PC-3 (cell line): Measurements from ENCODE around the gene ZNF778. TPM values are rescaled to one million over a fixed set of nuclear protein-coding genes. Genes with fewer than 3 reads are reported as not detected.

Source experiments
- ATAC-seq: fragments of 200-7000 bp; cut with Tn5 transposase; 2 replicates; pipeline ENCODE4 v1.9.1; 2020; ENCODE audit warnings: mild to moderate bottlenecking, moderate library complexity
- BruUV-seq: library from RNA; stranded (reverse); fragments of 400-500 nt; replicated peaks from 2 replicates; lab custom pipeline; 2021; lab: Mats Ljungman, UMichigan
- CTCF ChIA-PET: fragments of 300-600 bp; sonication (Branson Sonifier 250); formaldehyde crosslinking; loops from one replicate; lab custom pipeline; 2022; ENCODE audit warnings: antibody characterized with exemption; lab: Charles Lee
- POLR2A ChIA-PET: fragments of 300-600 bp; sonication (Branson Sonifier 250); formaldehyde crosslinking; loops from one replicate; lab custom pipeline; 2022; ENCODE audit warnings: antibody characterized with exemption; ENCODE audit not compliant: unreplicated experiment; lab: Charles Lee
- DNase-seq: peaks from one replicate; pipeline ENCODE4 v3.0.0-alpha.2; 2015
- H2AFZ ChIP-seq: fragments of 300-600 bp; sonication (generic); 2 replicates; pipeline ENCODE4 v1.6.0; 2016; ENCODE audit warnings: antibody characterized with exemption, low read length
- H3F3A ChIP-seq: fragments of 300-600 bp; sonication (generic); one replicate; pipeline ENCODE4 v1.6.0; 2017; ENCODE audit warnings: antibody characterized with exemption, low read length, control low read depth, mild to moderate bottlenecking; ENCODE audit not compliant: unreplicated experiment
- H3K27ac ChIP-seq: fragments of 300-600 bp; sonication (generic); 2 replicates; pipeline ENCODE4 v1.5.1; 2016; ENCODE audit warnings: mild to moderate bottlenecking, low read length
- H3K27me3 ChIP-seq: fragments of 300-600 bp; sonication (generic); 2 replicates; pipeline ENCODE4 v1.6.1; 2016; ENCODE audit warnings: low read length, mixed read lengths
- H3K36me3 ChIP-seq: fragments of 300-600 bp; sonication (generic); 2 replicates; pipeline ENCODE4 v1.6.1; 2016; ENCODE audit warnings: low read depth, mixed run types, low read length, mixed read lengths
- H3K4me1 ChIP-seq: fragments of 300-600 bp; sonication (generic); 2 replicates; pipeline ENCODE4 v1.5.1; 2016; ENCODE audit warnings: low read length; ENCODE audit not compliant: insufficient read depth
- H3K4me2 ChIP-seq: fragments of 300-600 bp; sonication (generic); 2 replicates; pipeline ENCODE4 v1.6.0; 2016; ENCODE audit warnings: low read length
- H3K4me3 ChIP-seq: fragments of 300-600 bp; sonication (generic); 2 replicates; pipeline ENCODE4 v1.5.1; 2016; ENCODE audit warnings: mild to moderate bottlenecking, low read length, mixed read lengths
- H3K79me2 ChIP-seq: fragments of 300-600 bp; sonication (generic); 2 replicates; pipeline ENCODE4 v1.6.1; 2017; ENCODE audit warnings: low read length, mixed read lengths
- H3K9ac ChIP-seq: fragments of 300-600 bp; sonication (generic); 2 replicates; pipeline ENCODE4 v1.6.0; 2016; ENCODE audit warnings: mild to moderate bottlenecking, low read length
- H3K9me2 ChIP-seq: fragments of 300-600 bp; sonication (generic); replicated peaks from 2 replicates; pipeline ENCODE4 v1.6.1; 2016; ENCODE audit warnings: mixed run types, low read length, mixed read lengths
- H3K9me3 ChIP-seq: fragments of 300-600 bp; sonication (generic); 2 replicates; pipeline ENCODE4 v1.6.1; 2016; ENCODE audit warnings: low read length, mixed read lengths
- H4K20me1 ChIP-seq: fragments of 300-600 bp; sonication (generic); 2 replicates; pipeline ENCODE4 v1.6.1; 2016; ENCODE audit warnings: low read length, mixed read lengths
- CTCF ChIP-seq: fragments of 300-600 bp; sonication (generic); conservative IDR thresholded peaks from 2 replicates; pipeline ENCODE4 v1.5.1; 2017; ENCODE audit warnings: antibody characterized with exemption, low read depth, mild to moderate bottlenecking, low read length
- EZH2 ChIP-seq: fragments of 300-600 bp; sonication (generic); IDR thresholded peaks from one replicate; pipeline ENCODE4 v1.6.1; 2017; ENCODE audit warnings: antibody characterized with exemption, mild to moderate bottlenecking, low read length; ENCODE audit not compliant: unreplicated experiment
- EZH2phosphoT487 ChIP-seq: fragments of 300-600 bp; sonication (generic); IDR thresholded peaks from 2 replicates; pipeline ENCODE4 v1.6.1; 2018; ENCODE audit warnings: mild to moderate bottlenecking, antibody characterized with exemption, low read length, borderline replicate concordance
- intact Hi-C: fragments of 100-400 bp; cut with micrococcal nuclease; formaldehyde crosslinking; loops from 2 replicates; pipeline ENCODE4 v1.9.0; 2023
- total RNA-seq: library from RNA; depleted of rRNA; stranded (reverse); fragments of >200 nt; gene quantifications from 2 replicates; pipeline ENCODE4 v1.2.3, GENCODE V29; 2014

ZNF778 gene
- total RNA-seq, 1 experiment from 2014 or later: 15.3 TPM

- no TSS peak for BruUV-seq
- Histone ChIP-seq H3K9me2 (no peaks in the 10 kb centered on the region), H3K4me1 (no peaks in the 10 kb centered on the region), H3K4me3 (no peak overlapping the region), H3K27ac (no peak overlapping the region), H3K4me2 (no peak overlapping the region), H3K36me3 (peaks cover 6% of the 10 kb centered on the region), H3K9me3 (no peaks in the 10 kb centered on the region), H3K79me2 (peaks cover 6% of the 10 kb centered on the region; the same call in 1 of the 2 replicates), H2AFZ (no peak overlapping the region), H4K20me1 (no peaks in the 10 kb centered on the region), H3K9ac (no peak overlapping the region), H3F3A (no peaks in the 10 kb centered on the region), H3K27me3 (no peaks in the 10 kb centered on the region)
- DNase-seq (no peak), ATAC-seq (no peak)
- intact Hi-C loops: no loop called here
- TF ChIP-seq EZH2 (no peak), EZH2phosphoT487 (no peak), CTCF (no peak)
- ChIA-PET CTCF (no interaction called here), POLR2A (no interaction called here)
Measured at GRCh38 chr16:89275837-89276720, 58.6 kb downstream of the ZNF778 start.

GRCh38 chr16:89277049-89277448 lies 59.5 kb downstream of the ZNF778 start:
- Histone ChIP-seq H3K27me3 (no peaks in the 10 kb centered on the region), H2AFZ (no peak overlapping the region), H3K9me2 (no peaks in the 10 kb centered on the region), H3F3A (no peaks in the 10 kb centered on the region), H3K4me1 (no peaks in the 10 kb centered on the region), H3K27ac (no peak overlapping the region), H3K9me3 (no peaks in the 10 kb centered on the region), H4K20me1 (no peaks in the 10 kb centered on the region), H3K9ac (no peak overlapping the region), H3K4me3 (no peak overlapping the region), H3K36me3 (no peaks in the 10 kb centered on the region; the same call in 1 of the 2 replicates), H3K4me2 (no peak overlapping the region), H3K79me2 (no peaks in the 10 kb centered on the region)
- POLR2A ChIA-PET: no interaction called here
- BruUV-seq: no TSS peak
- DNase-seq (no peak), ATAC-seq (no peak)
- TF ChIP-seq CTCF: no peak
- no peak for TF ChIP-seq EZH2phosphoT487
- TF ChIP-seq EZH2: no peak
- CTCF ChIA-PET: no interaction called here
- intact Hi-C loops: no loop called here

- no peaks in the 10 kb centered on the region; the same call in 1 of the 2 replicates for H3K36me3 ChIP-seq
- POLR2A ChIA-PET: no interaction called here
Measured at GRCh38 chr16:89277641-89278341, 60.3 kb downstream of the ZNF778 start.

More at GRCh38 chr16:89277641-89278341, 60.3 kb downstream of the ZNF778 start:
- H3F3A ChIP-seq: no peaks in the 10 kb centered on the region
- intact Hi-C loops: no loop called here
- H3K79me2 ChIP-seq: no peaks in the 10 kb centered on the region
- H4K20me1 ChIP-seq: no peaks in the 10 kb centered on the region
- TF ChIP-seq EZH2 (no peak), CTCF (no peak), EZH2phosphoT487 (no peak)
- H3K9ac ChIP-seq: no peak overlapping the region
- H3K4me3 ChIP-seq: no peak overlapping the region
- no peaks in the 10 kb centered on the region for H3K9me2 ChIP-seq
- DNase-seq (no peak), ATAC-seq (no peak)
- H3K9me3 ChIP-seq: no peaks in the 10 kb centered on the region
- no peaks in the 10 kb centered on the region for H3K27me3 ChIP-seq
- CTCF ChIA-PET: no interaction called here
- H3K4me2 ChIP-seq: no peak overlapping the region
- no peak overlapping the region for H2AFZ ChIP-seq
- H3K4me1 ChIP-seq: no peaks in the 10 kb centered on the region
- no TSS peak for BruUV-seq
- no peak overlapping the region for H3K27ac ChIP-seq
